ENCODE results near the gene MMP8.
"Not testable (repeated sequence)": the region's sequence is repeated elsewhere in the genome, so short reads cannot be mapped to it uniquely, and the experiment has no call there.

The MMP8 gene

DNA sequence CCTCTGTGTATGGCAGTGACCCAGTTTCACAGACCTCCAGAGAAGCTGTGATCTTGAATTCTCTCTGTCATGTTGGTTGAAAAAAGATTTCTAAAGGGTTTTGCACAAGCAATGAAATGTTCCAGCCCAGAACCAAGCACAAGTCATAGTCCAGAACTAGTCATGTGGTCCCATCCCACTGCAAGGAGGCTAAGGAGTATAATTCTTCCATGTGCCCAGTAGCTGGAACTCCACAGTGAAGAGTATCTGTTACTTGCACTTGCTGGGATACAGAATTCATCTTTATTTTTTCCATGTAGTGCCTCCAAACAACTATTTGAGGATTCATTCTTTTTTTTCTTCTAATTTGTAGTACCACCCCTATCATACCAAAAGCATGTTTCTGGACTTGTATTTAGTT, 9.9 kb upstream of the MMP8 start:
- TF ChIP-seq CTCF (IDR thresholded peaks at IDR 0.05; ENCODE audit: poor library complexity, severe bottlenecking), result no peak
- Histone ChIP-seq H3K9me3 (ENCODE audit: severe bottlenecking) (no peaks in the 10 kb centered on the region), H3K4me1 (ENCODE audit: insufficient read depth, poor library complexity, severe bottlenecking) (no peaks in the 10 kb centered on the region), H3K4me3 (ENCODE audit: severe bottlenecking) (no peak overlapping the region), H3K27ac (ENCODE audit: poor library complexity, severe bottlenecking) (no peak overlapping the region), H3K36me3 (ENCODE audit: low read depth) (no peaks in the 10 kb centered on the region), H3K27me3 (ENCODE audit: insufficient read depth, poor library complexity, severe bottlenecking) (no peaks in the 10 kb centered on the region)
- ATAC-seq (ENCODE audit: low read depth) (no peak), DNase-seq (ENCODE audit: low spot score) (no peak)

- H3K27ac ChIP-seq (ENCODE audit: poor library complexity, severe bottlenecking), result no peak overlapping the region
- no peak for DNase-seq (ENCODE audit: low spot score)
These were observed 8.6 kb upstream of the MMP8 start for GRCh38 chr11:102733232-102733875.

GRCh38 chr11:102730944-102731343, 6.2 kb upstream of the MMP8 start:
- H3K9me3 ChIP-seq (ENCODE audit: severe bottlenecking); H3K36me3 ChIP-seq (ENCODE audit: low read depth); H3K4me3 ChIP-seq (ENCODE audit: severe bottlenecking); H3K4me1 ChIP-seq (ENCODE audit: insufficient read depth, poor library complexity, severe bottlenecking); H3K27me3 ChIP-seq (ENCODE audit: insufficient read depth, poor library complexity, severe bottlenecking); ATAC-seq (ENCODE audit: low read depth); H3K27ac ChIP-seq (ENCODE audit: poor library complexity, severe bottlenecking): not testable (repeated sequence)
- peak; percentile 51 for DNase-seq (ENCODE audit: low spot score)

More at GRCh38 chr11:102733232-102733875, 8.6 kb upstream of the MMP8 start:
- Histone ChIP-seq H3K4me3 (ENCODE audit: severe bottlenecking) (no peak overlapping the region), H3K4me1 (ENCODE audit: insufficient read depth, poor library complexity, severe bottlenecking) (peaks cover under 1% of the 10 kb centered on the region), H3K9me3 (ENCODE audit: severe bottlenecking) (no peaks in the 10 kb centered on the region), H3K36me3 (ENCODE audit: low read depth) (no peaks in the 10 kb centered on the region), H3K27me3 (ENCODE audit: insufficient read depth, poor library complexity, severe bottlenecking) (no peaks in the 10 kb centered on the region)
- peak; percentile 96 for TF ChIP-seq CTCF (IDR thresholded peaks at IDR 0.05; ENCODE audit: poor library complexity, severe bottlenecking)
- ATAC-seq (ENCODE audit: low read depth), result peak; percentile 94

DNA sequence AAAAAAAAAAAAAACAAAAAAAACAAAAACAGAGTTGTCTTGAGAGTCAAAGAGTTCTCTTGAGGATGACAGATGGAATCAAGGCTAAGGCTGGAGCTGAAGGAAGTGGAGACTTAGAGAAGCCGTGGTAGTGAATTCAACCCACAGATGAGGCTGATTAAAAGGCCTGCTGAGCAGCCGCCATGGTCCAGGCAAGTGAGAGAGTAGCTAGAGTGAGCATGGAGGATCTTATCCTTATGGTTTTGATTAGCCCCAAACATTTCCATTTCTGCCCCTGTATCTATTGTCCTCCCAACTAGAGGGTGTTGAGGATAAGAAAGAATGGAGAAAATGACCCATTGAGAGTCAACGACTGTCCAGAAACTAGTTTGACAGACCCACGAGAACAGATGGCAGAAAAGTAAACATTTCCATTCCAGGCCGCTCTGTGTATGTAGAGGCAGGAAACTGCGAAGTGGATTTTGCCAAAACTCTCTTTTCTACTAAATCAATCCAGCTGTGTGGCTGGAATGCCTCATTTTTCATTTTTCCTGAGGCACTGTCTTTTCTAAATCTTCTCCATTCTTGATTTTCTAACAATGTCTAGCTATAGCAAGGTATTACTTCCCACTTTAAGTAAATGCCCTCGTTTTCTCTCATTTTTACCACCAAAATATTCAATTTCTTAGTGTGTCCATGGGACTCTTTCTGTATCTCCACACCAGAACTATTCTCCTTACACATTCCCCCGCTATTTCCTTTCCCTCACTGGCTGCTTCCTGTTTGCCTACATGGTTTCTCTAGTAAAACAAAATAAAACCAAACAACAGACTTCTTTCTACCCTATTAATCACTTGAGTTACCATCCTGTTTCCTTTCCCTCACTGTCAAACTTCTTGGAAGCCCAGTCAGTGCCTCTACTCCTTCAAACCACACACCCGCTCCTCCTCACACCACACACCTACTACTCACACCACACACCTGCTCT, 5.4 kb upstream of the MMP8 start:
- Histone ChIP-seq H3K4me3 (ENCODE audit: severe bottlenecking) (no peak overlapping the region), H3K9me3 (ENCODE audit: severe bottlenecking) (no peaks in the 10 kb centered on the region), H3K27ac (ENCODE audit: poor library complexity, severe bottlenecking) (no peak overlapping the region), H3K27me3 (ENCODE audit: insufficient read depth, poor library complexity, severe bottlenecking) (no peaks in the 10 kb centered on the region), H3K36me3 (ENCODE audit: low read depth) (no peaks in the 10 kb centered on the region), H3K4me1 (ENCODE audit: insufficient read depth, poor library complexity, severe bottlenecking) (peaks cover 8% of the 10 kb centered on the region)
- ATAC-seq (ENCODE audit: low read depth) (no peak), DNase-seq (ENCODE audit: low spot score) (no peak)
- no peak for TF ChIP-seq CTCF (IDR thresholded peaks at IDR 0.05; ENCODE audit: poor library complexity, severe bottlenecking)

GRCh38 chr11:102727890-102728289, 3.1 kb upstream of the MMP8 start:
- Histone ChIP-seq H3K27ac (ENCODE audit: poor library complexity, severe bottlenecking) (no peak overlapping the region), H3K9me3 (ENCODE audit: severe bottlenecking) (no peaks in the 10 kb centered on the region), H3K27me3 (ENCODE audit: insufficient read depth, poor library complexity, severe bottlenecking) (no peaks in the 10 kb centered on the region), H3K4me3 (ENCODE audit: severe bottlenecking) (no peak overlapping the region), H3K4me1 (ENCODE audit: insufficient read depth, poor library complexity, severe bottlenecking) (peaks cover 8% of the 10 kb centered on the region), H3K36me3 (ENCODE audit: low read depth) (no peaks in the 10 kb centered on the region)
- no peak for DNase-seq (ENCODE audit: low spot score)
- ATAC-seq (ENCODE audit: low read depth), result peak; percentile 98
- no peak for TF ChIP-seq CTCF (IDR thresholded peaks at IDR 0.05; ENCODE audit: poor library complexity, severe bottlenecking)

Measured in RWPE2 (cell line).